ENCODE data around the gene UNC5C.

GRCh38 chr4:95590615-95591014 lies 41.8 kb upstream of the UNC5C start:
- TF ChIP-seq POLR2A (IDR thresholded peaks at IDR 0.05) (no peak), CTCF (IDR thresholded peaks at IDR 0.05) (no peak), EP300 (IDR thresholded peaks at IDR 0.05) (no peak), POLR2AphosphoS5 (IDR thresholded peaks at IDR 0.05) (no peak)
